Measurements from ENCODE around the gene C9orf72. TPM values are rescaled to one million over a fixed set of nuclear protein-coding genes. Genes with fewer than 3 reads are reported as not detected.

The C9orf72 gene
- total and polyA plus RNA-seq, 2 experiments from 2014 or later, result 9.3 to 30.3 TPM

DNA sequence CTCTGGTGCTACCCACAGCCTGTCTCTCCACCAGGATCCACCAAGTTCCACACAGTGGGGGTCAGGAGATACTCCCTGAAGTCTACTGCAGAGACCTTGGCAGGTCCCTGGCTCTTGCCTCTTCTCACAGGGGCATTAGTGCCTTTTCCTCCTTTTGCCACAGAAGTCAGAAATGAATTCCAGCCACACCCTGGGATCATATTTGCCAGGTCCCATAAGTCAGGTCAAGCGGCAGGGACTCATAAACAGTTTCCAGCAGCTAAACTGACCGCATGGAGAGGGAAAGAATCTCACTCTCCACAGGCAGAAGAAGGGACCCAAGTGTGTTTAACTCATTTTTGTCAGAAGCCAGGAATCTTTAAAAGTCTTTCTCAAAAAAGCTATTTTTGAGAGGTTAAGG is 62.5 kb downstream of the C9orf72 start:
- no peak overlapping the region for H2AFZ ChIP-seq
- no peaks in the 10 kb centered on the region for H4K20me1 ChIP-seq (ENCODE audit: insufficient read depth, poor library complexity, severe bottlenecking)
- no peak for DNase-seq (ENCODE audit: low spot score)
- no peaks in the 10 kb centered on the region for H3K27me3 ChIP-seq
- H3K9me3 ChIP-seq (ENCODE audit: low read depth), result no peaks in the 10 kb centered on the region
- no peak overlapping the region for H3K4me2 ChIP-seq
- TF ChIP-seq EZH2phosphoT487 (IDR thresholded peaks at IDR 0.05; ENCODE audit: low read depth, severe bottlenecking, unreplicated experiment) (no peak), EZH2 (IDR thresholded peaks at IDR 0.05; ENCODE audit: borderline replicate concordance) (no peak)
- TF ChIP-seq, protein P1, sequence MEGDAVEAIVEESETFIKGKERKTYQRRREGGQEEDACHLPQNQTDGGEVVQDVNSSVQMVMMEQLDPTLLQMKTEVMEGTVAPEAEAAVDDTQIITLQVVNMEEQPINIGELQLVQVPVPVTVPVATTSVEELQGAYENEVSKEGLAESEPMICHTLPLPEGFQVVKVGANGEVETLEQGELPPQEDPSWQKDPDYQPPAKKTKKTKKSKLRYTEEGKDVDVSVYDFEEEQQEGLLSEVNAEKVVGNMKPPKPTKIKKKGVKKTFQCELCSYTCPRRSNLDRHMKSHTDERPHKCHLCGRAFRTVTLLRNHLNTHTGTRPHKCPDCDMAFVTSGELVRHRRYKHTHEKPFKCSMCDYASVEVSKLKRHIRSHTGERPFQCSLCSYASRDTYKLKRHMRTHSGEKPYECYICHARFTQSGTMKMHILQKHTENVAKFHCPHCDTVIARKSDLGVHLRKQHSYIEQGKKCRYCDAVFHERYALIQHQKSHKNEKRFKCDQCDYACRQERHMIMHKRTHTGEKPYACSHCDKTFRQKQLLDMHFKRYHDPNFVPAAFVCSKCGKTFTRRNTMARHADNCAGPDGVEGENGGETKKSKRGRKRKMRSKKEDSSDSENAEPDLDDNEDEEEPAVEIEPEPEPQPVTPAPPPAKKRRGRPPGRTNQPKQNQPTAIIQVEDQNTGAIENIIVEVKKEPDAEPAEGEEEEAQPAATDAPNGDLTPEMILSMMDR (IDR thresholded peaks at IDR 0.05; ENCODE audit: poor library complexity), result no peak
- peaks cover 65% of the 10 kb centered on the region for H3K79me2 ChIP-seq
- H3K9me2 ChIP-seq (replicated peaks; ENCODE audit: insufficient read depth), result no peaks in the 10 kb centered on the region
- 79% methylated on average over 2 of the region's 2 CpGs for WGBS (ENCODE audit: low lambda C conversion rate, missing lambda C conversion rate)
- no peaks in the 10 kb centered on the region for H3K36me3 ChIP-seq (replicated peaks; ENCODE audit: insufficient read depth, low read depth)
- H3K4me1 ChIP-seq (ENCODE audit: insufficient read depth), result no peaks in the 10 kb centered on the region
- no peak overlapping the region for H3K4me3 ChIP-seq
- H3K27ac ChIP-seq, result no peak overlapping the region

DNA sequence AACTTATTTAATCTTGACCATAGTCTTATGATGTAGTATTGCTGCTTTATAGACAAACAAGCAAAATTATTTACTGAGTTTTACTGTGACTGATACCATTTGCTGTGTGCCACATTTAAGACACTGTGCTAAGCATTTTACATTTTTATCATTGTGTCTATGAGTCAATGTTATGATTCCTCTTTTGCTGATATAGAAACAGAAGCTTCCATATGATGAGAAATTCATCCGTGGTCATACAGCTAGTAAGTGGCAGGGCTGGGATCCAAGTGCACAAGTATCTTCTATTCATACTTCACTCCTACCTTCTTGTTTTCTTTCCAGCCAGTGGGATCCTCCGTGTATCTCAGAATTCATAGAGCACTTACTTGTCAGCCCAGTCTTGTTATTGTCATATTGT is 66.3 kb downstream of the C9orf72 start:
- H3K4me1 ChIP-seq (ENCODE audit: insufficient read depth), result no peaks in the 10 kb centered on the region
- no peaks in the 10 kb centered on the region for H3K36me3 ChIP-seq (replicated peaks; ENCODE audit: insufficient read depth, low read depth)
- H4K20me1 ChIP-seq (ENCODE audit: insufficient read depth, poor library complexity, severe bottlenecking), result no peaks in the 10 kb centered on the region
- H3K27me3 ChIP-seq, result no peaks in the 10 kb centered on the region
- H3K9me3 ChIP-seq (ENCODE audit: low read depth), result no peaks in the 10 kb centered on the region
- H2AFZ ChIP-seq, result no peak overlapping the region
- H3K79me2 ChIP-seq, result peaks cover 33% of the 10 kb centered on the region
- H3K4me2 ChIP-seq, result no peak overlapping the region
- no peak overlapping the region for H3K27ac ChIP-seq
- H3K4me3 ChIP-seq, result no peak overlapping the region
- TF ChIP-seq EZH2phosphoT487 (IDR thresholded peaks at IDR 0.05; ENCODE audit: low read depth, severe bottlenecking, unreplicated experiment), result no peak
- no peak for TF ChIP-seq EZH2 (IDR thresholded peaks at IDR 0.05; ENCODE audit: borderline replicate concordance)
- TF ChIP-seq, protein P1 (IDR thresholded peaks at IDR 0.05; ENCODE audit: poor library complexity), result no peak
- DNase-seq (ENCODE audit: low spot score), result no peak
- WGBS (ENCODE audit: low lambda C conversion rate, missing lambda C conversion rate), result 47% methylated on average over 2 of the region's 2 CpGs
- H3K9me2 ChIP-seq (replicated peaks; ENCODE audit: insufficient read depth), result no peaks in the 10 kb centered on the region

DNA sequence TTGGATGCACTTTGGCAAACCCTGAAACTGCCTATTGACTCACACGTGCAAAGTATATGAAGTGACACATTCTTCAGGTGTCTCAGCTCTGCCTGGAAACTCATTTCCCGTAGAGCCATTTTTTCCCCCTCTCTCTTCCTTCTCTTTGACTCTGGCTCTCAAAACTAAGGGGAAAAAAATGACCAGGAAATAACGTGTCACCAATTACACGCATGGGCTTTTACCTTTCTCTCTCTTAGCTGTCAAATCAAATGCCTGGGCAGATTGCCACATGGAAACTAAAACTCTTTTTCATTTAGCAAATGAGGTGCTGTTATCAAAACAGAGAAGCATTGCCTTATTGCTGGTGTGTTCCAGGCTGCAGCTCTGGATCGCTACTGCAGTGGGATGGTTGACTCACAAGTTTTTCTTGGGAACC is 67.5 kb downstream of the C9orf72 start:
- Histone ChIP-seq H3K4me1 (ENCODE audit: insufficient read depth) (no peaks in the 10 kb centered on the region), H4K20me1 (ENCODE audit: insufficient read depth, poor library complexity, severe bottlenecking) (no peaks in the 10 kb centered on the region), H3K36me3 (replicated peaks; ENCODE audit: insufficient read depth, low read depth) (no peaks in the 10 kb centered on the region), H2AFZ (no peak overlapping the region), H3K27me3 (no peaks in the 10 kb centered on the region), H3K27ac (no peak overlapping the region), H3K9me2 (replicated peaks; ENCODE audit: insufficient read depth) (no peaks in the 10 kb centered on the region), H3K79me2 (peaks cover 25% of the 10 kb centered on the region), H3K4me2 (no peak overlapping the region), H3K9me3 (ENCODE audit: low read depth) (no peaks in the 10 kb centered on the region), H3K4me3 (no peak overlapping the region)
- 89% methylated on average over 5 of the region's 5 CpGs for WGBS (ENCODE audit: low lambda C conversion rate, missing lambda C conversion rate)
- TF ChIP-seq EZH2phosphoT487 (IDR thresholded peaks at IDR 0.05; ENCODE audit: low read depth, severe bottlenecking, unreplicated experiment), result no peak
- TF ChIP-seq EZH2 (IDR thresholded peaks at IDR 0.05; ENCODE audit: borderline replicate concordance), result no peak
- TF ChIP-seq, protein P1 (IDR thresholded peaks at IDR 0.05; ENCODE audit: poor library complexity), result no peak
- DNase-seq (ENCODE audit: low spot score), result no peak

DNA sequence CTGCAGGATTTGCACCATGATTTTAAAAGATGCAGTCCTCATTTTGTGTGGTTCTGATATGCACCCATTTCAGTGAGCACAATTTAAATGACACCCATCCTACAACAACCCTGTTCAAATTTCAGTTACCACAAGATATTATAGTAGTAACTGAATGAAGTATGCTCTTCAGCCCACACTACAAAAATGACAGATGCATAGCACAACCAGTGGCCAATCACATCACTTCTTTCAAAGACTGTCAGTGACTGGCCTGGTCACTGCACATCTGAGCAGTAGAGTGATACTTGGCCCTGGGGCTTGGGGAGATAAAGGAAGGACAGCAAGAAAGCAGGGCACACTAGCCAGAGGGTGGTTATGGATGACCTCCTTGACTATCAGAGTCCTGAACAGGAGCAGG is 69.0 kb downstream of the C9orf72 start:
- Histone ChIP-seq H3K4me1 (ENCODE audit: insufficient read depth) (peaks cover 1% of the 10 kb centered on the region), H3K27me3 (no peaks in the 10 kb centered on the region), H4K20me1 (ENCODE audit: insufficient read depth, poor library complexity, severe bottlenecking) (no peaks in the 10 kb centered on the region), H3K36me3 (replicated peaks; ENCODE audit: insufficient read depth, low read depth) (no peaks in the 10 kb centered on the region), H3K9me2 (replicated peaks; ENCODE audit: insufficient read depth) (no peaks in the 10 kb centered on the region), H3K79me2 (peaks cover 28% of the 10 kb centered on the region), H3K4me3 (no peak overlapping the region), H2AFZ (no peak overlapping the region), H3K4me2 (no peak overlapping the region), H3K9me3 (ENCODE audit: low read depth) (no peaks in the 10 kb centered on the region), H3K27ac (no peak overlapping the region)
- TF ChIP-seq, protein P1 (IDR thresholded peaks at IDR 0.05; ENCODE audit: poor library complexity), result no peak
- TF ChIP-seq EZH2phosphoT487 (IDR thresholded peaks at IDR 0.05; ENCODE audit: low read depth, severe bottlenecking, unreplicated experiment) (no peak), EZH2 (IDR thresholded peaks at IDR 0.05; ENCODE audit: borderline replicate concordance) (no peak)
- no peak for DNase-seq (ENCODE audit: low spot score)
